ENCODE data around the gene FOXL1.
"Not testable (repeated sequence)": the region's sequence is repeated elsewhere in the genome, so short reads cannot be mapped to it uniquely, and the experiment has no call there.

Gene FOXL1

DNA sequence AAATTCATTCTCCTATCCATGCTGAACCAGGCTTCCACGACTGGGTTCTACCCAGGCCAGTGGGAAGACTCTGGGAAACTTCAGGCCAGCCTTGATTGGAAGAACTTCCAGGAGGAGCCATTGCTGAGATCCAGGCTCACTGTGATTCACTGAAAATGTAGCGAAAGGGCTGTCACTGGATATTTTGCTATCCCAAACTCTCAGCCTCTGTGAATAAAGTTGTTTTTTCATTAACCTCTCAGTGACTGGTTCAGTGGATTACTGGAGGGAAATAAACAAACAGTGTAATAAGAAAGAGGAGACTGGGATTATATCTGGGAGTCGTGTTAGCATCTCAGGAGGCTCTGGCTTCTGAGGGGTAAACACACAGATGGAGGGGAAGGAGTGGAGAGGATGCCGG is 3.1 kb downstream of the FOXL1 start:
- no peak for DNase-seq

DNA sequence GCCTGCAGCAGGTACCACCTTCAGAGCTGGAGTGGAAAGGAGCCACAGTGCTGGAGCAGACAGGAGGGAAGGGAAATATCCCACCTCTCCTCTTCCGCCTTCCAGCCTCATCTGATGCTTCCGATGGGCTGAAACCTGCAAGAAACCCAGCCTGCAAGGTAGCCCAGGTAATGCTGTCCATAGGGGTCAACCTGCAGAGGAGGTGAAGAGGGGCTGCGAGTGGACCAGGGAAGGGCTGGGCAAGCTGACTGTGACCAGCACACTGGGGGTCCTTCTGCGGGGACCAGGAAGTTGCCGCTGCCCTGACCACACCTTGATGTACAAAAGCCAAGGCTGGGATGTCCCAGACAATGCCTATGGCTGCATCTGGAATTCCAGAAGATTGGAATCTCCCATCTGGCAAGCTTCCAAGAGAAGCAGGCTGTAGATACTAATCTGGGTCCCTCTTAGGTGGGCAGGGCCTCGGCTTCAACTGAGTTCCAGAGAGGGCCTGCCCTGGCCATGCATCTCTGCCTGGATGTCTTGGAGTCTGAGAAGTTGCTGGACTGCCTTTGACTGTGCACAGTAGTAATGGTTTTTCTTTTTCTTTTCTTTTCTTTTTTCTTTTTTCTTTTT is 5.8 kb downstream of the FOXL1 start:
- no peak for DNase-seq

DNA sequence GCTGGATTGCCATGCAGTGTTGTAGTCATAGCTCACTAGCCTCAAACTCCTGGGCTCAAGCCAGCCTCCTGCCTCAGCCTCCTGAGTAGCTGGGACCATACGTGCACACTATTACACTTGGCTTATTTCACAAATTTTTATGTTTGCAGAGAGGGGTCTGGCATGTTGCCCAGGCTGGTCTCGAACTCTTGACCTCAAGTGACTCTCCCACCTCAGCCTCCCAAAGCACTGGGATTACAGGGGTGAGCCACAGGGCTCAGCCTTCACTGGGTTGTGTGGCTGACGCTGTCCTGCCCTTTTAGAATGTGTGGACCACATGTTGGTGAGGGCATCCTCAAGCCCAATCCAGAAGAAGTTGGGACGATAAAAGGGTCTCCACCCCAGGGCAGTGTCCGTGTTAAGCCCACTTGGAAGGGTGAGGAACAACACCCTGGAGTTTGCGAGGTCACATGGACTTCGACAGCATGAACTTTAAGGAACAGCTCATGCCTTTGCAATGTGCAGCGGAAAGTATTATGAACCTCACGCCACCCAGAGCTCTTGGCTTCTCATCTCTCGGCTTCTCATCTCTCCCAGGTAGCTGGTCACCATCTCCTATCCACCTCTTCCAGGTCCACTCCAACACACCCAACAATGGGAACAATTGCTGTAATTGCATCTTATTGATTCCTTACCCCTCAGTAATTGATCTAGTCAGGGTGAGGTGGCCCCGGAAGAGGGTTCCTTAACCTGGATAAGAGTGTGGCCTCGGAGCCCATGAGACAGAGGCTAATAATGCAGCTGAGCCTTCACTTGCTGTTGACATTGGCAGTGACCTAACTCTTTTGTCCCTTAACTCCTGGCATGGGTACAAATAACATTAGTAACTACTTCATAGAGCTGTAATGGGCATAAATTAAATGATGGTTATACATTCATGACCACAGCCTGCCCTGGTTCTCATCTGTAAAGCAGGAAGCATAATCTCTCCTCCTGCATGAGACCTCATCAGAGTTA is 6.7 kb downstream of the FOXL1 start:
- DNase-seq = no peak

DNA sequence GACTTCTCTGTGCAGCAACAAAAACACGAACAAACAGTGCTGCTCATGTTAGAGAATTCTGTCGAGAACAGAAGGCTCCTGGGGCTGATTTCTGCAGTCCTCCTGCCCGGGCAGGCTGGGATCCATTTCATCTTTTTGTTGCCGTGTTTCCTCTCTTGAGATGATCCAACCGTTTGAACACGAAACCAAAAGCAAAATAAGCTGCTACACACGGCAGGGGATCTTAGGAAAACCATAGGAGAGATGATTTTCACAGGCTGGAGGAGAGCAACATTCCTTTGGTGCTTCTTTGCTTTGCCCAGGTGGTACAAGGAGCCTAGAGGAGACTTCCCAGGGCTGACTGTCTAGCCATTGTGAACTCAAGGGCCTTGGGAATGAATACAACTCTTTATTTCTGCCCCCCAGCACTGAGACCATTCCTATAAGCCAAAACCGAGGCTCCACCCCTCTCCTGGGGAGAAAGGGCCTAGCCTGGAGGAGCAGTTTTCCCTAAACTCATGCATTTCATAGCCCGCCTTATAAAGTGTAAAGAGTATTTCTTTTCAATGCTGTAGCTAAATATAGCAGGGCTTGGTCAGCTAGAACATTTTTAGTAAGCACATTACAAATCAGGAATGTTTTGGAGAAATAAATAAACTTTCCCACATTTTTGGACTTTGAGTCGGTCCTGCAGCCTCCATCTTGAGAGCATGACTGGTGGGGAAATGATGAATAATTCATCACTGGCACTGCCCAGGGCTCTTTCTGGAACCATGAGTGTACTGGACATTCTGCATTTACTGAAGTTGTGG is 7.7 kb downstream of the FOXL1 start:
- DNase-seq = no peak

DNA sequence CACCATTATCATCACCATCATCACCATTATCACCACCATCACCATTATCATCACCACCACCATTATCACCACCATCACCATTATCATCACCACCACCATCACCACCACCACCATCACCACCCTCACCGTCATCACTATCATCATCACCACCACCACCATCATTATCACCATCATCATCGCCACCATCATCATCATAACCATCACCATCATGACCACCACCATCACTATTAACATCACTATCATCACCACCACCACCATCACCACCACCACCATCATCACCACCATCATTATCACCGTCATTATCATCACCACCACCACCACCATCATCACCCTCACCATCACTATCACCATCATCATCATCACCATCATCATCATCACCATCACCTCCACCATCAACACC is 9.1 kb downstream of the FOXL1 start:
- no peak for DNase-seq

DNA sequence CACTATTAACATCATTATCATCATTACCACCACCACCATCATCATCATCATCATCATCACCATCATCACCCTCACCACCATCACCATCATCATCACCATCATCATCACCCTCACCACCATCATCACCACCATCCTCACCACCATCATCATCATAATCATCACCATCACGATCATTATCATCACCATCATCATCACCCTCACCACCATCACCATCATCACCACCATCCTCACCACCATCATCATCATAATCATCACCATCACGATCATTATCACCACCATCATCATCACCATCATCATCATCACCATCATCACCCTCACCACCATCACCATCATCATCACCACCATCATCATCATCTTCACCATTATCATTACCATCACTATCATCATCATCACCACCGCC is 9.6 kb downstream of the FOXL1 start:
- not testable (repeated sequence) for DNase-seq

DNA sequence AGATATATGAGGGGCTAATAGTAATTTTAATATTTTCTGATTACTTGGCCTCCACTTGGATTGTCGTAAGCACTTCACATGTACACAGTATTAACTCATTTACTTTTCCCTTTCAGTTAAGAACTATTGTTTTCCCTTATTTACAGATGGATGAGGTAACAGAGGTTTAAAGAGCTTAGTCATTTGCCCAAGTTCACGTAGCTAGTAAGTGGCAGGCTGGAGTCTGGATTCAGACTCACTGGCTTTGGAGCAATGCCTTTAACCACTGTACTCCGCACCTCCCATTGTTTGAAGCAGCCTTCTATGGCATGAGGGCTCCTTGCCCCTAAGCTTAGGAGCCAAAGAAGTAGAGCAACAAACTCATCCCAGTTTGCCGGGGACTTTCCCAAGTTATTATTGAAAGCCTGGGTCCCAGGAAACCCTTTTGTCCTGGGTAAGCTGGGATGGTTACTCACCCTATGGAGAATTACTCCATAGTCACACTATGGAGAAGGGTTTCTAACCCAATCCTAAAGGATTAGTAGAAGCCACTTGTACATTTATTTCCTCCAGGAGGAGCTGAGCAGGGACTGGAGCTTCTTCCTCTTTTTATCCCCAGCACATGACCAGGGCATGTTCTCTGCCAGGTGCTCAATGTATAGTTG is 12.3 kb downstream of the FOXL1 start:
- DNase-seq = no peak

DNA sequence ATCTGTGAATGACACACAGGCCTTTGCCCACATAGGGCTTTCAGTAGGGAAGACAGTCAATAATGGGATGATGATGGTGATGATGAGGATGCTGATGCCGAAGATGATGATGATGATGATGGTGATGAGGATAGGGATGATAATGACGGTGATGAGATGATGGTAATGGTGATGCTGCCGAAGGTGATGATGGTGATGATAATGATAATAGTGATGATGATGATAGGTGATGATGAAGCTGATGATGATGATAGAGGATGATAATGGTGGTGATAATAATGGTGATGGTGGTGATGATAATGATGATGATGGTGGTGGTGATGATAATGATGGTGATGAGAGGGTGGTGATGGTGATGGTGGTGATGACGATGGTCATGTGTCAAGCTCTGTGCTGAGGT is 12.9 kb downstream of the FOXL1 start:
- no peak for DNase-seq

DNA sequence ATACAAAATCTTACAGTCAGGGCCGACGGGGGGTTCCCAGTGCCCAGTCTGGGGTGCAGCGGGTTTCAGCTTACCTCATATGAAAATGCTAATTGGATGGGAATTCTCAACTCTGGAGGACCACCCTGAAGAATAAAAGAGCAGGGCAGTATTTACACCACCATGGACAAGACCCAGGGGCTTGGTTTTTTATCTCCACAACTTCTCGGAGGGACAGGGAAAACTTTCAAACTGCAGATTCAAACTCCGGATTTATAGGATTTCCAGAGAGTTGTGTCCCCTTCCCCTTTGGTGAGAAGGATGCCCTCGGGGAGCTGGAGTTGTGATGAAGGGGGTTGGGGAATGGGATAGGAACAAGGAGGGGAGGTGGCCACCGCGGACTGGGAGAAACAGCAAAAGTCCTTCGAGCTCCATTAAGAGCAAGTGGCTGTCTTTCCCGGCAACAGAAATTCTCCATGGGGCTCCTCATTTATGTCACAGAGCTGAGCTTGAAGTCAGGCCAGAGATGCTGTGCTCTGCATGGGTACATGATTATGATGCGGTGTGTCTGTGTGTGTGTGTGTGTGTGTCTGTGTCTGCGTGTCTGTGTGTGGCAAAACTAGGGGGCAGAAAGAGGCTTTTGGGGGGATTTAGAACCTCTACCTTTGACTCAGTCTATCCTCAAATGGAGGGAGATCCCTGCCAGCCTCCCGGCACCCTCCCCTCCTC is 15.7 kb downstream of the FOXL1 start:
- no peak for DNase-seq

DNA sequence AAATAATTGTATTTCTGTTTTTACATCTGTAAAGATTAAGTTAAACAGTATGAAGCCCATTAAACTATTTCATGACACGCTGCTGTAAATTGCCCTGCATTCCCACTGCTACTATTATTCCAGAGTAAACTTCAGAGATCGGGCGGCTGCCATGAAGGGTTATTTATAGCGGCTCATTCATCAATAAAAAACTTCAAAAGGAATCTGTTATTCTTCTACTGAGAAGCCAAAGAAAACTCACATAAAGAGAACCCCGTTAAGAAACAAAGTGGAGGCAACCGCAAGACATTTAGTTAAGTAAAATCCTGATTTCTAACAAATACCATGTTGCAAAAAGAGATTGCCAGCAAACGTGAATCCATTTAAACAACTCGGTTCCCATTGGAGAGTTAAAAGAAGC is 16.4 kb downstream of the FOXL1 start:
- no peak for DNase-seq

DNA sequence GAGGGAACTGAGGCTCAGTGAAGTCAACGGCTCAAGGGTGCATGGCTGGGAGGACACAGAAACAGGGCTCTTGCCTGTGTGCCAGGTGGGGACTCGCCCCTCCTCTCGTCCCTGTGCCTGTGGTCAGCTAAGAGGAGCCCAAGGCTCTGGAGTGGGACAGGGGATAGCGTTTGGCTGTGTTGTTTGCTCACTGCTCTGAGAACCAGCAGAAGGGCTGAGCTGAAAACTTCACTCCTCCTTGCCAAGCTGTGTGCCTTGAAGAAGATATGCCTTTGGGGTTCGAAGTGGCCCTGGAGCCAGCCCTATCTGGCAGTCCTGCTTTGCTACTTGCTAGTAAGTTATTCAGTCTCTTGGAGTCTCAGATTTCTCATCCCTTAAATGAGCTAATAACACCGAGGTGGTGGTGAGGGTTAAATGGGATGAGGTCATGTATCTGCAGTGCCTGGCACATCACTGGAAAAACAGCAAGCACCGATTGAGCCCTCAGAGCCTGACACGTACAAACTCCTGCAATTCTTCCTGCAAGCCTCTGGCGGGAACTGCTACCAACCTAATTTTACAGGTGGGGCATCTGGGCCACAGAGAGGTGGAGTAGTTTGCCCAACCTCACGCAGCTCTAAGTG is 17.7 kb downstream of the FOXL1 start:
- DNase-seq = no peak

DNA sequence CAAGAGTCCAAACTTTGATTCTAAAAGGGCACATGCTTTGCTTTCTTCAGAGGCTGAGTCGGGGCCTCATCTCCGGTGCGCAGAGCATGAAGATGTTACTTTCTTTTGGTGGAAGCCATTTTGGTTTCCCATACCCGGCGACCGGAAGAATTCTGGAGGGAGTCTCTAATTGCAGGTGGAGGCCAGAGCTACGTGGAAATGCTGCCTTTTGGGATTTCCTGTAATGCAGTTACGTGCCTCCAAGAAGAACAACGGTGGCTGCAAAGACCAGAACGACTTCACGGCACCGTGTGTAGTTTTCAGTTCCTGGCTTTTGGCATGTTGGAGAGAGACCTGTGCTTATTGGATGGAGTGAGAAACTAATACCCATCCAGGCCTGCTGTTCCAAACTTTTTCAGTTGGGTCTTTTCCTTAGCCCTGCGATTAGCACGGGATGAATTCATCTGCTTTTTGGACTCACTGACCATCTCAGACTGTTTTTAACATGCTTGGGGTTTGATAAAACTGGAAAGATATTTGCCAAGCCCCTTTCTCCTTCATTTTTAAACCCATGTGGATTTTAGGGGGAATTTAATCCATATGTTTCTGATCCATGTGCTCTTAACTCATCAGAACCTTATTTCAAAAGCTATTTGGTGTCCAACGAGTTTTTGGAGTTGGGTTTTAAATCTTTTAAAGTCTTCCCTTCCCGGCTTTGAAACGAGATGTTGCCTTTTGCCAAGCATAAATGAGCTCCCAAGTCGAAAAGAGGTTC is 19.0 kb downstream of the FOXL1 start:
- no peak for DNase-seq

DNA sequence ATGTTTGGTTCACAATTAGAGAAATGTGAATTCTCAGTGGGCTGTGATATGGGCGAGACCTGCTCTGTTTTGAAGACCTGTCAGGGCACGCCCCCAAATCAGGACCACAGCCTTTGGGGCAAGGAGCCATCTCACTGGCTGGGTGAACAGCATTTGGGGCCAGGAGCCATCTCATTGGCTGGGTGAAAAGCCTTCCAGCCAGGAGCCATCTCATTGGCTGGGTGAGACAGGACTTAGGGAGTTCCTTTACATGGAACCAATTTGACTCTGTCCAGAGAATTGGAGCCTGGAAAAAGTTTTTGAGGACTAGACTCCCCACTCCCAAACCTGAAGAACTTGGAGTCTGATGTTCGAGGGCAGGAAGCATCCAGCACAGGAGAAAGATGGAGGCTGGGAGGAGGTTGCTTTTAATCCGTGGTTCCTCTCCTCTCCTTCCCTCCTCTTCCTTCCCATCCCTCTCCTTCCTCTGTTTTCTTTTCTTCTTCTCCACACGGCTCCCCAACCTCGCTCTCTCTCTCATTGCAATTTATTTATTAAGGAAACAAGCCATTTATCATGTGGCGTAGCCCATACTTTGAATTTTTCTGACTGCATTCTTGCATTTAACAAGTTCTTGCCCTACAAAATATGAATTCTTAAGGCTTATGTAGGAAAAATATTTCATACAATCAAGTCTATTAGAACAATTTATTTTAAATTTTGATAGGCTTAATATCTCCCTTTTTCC is 19.7 kb downstream of the FOXL1 start:
- no peak for DNase-seq

DNA sequence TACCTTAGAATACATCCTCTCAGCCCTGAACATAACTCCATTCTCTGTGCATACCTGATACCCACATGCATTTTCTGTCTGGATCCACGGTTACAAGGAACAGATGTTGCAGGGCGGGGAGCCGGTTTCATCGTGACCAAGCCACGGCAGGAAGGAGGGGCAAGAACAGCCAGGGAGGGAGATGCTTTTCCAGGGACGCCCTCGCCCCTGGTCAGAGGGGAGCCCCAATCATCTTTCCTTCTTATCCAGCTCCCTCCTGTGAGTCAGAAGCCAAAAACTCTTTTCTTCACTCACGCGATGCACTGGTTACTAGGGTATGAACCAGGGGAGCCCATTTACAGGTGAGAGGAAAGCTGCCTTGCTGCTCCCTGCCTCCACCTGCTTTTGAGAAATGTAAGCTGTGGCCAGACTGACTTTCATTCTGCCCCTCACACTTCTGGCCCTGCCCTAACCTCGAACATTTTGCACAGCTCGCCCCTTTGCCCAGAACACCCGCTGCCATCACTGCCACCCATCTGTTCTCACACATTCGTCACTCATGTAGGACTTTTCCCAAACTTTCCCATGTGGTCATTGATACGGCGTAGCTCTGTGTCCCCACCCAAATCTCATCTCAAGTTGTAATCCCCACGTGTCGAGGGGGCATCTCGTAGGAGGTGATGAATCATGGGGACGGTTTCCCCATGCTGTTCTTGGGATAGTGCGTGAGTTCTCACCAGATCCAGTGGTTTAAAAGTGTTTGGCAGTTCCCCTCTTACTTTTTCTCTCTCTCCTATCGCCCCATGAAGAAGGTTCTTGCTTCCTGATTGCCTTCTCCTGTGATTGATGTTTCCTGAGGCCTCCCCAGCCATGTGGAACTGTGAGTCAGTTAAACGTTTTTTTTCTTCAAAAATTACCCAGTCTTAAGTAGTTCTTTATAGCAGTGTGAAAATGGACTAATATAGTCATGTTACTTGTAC is 20.5 kb downstream of the FOXL1 start:
- DNase-seq = no peak

DNA sequence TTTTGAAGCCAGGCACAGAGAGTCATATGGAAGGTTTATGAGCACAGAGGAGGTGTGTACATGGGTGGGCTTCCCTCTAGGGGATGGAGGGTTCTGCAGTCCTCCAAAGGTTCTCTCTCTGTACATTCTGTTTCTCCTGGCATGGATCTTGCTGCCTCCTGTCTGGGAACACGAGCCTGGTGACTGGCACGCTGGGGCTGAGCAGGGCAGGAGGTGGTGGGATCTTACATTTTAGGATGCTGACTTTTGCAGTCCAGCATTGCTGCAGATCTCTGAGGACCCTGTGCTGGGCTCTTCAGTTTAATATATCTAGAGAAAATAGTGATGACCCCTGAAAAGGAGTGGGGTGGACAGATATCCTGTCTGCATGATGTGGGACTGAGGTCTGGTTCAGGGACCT is 23.0 kb downstream of the FOXL1 start:
- no peak for DNase-seq

DNA sequence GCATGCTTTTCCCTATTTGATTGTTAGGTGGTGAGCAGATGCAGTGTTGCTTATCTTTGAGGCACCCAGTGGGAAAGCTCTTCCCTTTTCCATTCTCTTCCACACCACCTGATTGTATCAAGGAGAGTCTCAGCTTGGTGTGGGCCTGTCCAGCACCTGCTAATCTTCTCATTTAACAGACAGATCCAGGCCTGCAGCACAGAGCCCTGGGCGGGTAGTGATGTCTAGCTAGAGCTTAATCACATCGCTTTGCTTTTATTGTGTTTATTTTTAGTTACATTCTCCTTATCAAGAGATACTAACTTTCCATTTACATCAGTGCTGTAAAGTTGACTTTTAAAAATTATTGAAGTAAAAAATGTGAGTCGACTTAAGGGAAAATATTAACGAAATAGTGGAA is 24.2 kb downstream of the FOXL1 start:
- DNase-seq = no peak

DNA sequence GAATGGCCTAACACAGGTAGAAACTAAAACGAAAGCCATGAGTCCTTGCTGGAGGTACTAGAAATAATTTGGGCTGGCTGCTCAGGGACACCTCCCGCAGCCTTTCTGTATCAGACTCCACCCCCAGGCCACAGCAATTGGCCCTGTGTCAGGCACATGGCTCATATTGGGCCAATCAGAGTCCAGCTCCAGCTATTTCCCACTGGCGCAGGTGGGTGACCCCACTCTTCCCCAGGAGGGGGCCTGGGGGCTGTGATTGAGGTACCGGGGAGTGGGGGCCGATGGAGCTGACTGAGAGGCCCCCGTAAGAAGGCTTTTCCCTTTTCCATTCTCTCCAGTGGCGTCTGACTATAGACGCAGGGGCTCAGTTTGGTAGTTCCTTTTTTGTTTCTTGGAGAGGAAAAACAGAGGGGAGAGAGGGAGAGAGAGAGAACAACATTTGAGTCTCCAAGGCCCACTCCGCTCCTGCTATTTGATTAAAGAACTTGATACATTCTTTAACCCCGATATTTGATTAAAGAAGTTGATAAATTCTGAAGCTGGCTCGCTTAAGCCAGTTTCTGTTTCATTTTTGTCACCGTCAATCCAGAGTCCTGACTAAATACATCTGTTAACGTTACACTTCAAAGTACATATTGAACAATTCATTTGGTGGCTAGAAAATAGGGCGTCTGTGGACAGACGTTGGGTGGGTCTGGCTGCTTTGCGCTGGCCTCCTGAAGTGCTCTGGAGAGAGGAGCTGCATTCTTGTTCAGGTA is 26.3 kb downstream of the FOXL1 start:
- no peak for DNase-seq

DNA sequence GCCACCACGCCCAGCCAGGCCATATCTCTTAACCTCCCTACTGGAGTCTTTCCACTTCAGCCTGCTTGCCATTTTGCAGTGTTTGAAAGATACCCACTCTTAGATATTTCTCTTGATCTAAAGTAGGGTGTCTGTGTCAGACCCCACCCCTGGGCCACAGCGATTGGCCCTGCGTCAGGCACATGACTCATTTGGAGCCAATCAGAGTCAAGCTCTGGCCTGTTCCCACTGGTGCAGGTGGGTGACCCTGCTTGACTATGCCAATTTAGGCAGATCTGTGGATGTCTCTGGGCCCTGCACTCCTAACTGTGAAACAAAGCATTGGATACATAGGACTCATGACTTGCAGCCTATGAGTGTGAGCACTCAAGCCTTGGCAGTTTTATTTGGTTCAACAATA is 27.6 kb downstream of the FOXL1 start:
- no peak for DNase-seq
